Keratinocyte (primary cell): ENCODE data around the gene HAUS8. TPM values are rescaled to one million over a fixed set of nuclear protein-coding genes. Genes with fewer than 3 reads are reported as not detected.

Source experiments
- DNase-seq: peaks from one replicate; pipeline ENCODE4 v3.0.0-alpha.2; 2011; ENCODE audit warnings: low read depth, missing footprints, low spot score
- FAIRE-seq: peaks from 2 replicates; lab custom pipeline; 2011; peaks lifted over from hg19 to GRCh38; lab: Jason Lieb, UNC
- H2AFZ ChIP-seq: 2 replicates; pipeline ENCODE4 v1.6.0; 2012; ENCODE audit warnings: low read length, control low read depth, inconsistent platforms; ENCODE audit not compliant: control insufficient read depth
- H3K27ac ChIP-seq: 2 replicates; pipeline ENCODE4 v1.5.1; 2011; ENCODE audit warnings: low read length; ENCODE audit not compliant: control insufficient read depth, insufficient read depth
- H3K27me3 ChIP-seq: 3 replicates; pipeline ENCODE4 v1.6.0; 2011; ENCODE audit warnings: low read length; ENCODE audit not compliant: control insufficient read depth, insufficient read depth; ENCODE audit errors: extremely low read depth
- H3K36me3 ChIP-seq, 2 experiments: 2 replicates in 1 of 2; 3 replicates in 1 of 2; pipeline ENCODE4 v1.5.1; 2011; ENCODE audit warnings: low read length in 2 of 2, mild to moderate bottlenecking in 1 of 2; ENCODE audit not compliant: control insufficient read depth in 2 of 2, insufficient read depth in 2 of 2; ENCODE audit errors: extremely low read depth in 1 of 2
- H3K4me1 ChIP-seq: 3 replicates; pipeline ENCODE4 v1.5.1; 2011; ENCODE audit warnings: low read length; ENCODE audit not compliant: control insufficient read depth, insufficient read depth; ENCODE audit errors: extremely low read depth
- H3K4me2 ChIP-seq: 3 replicates; pipeline ENCODE4 v1.6.0; 2011; ENCODE audit warnings: low read depth, low read length; ENCODE audit not compliant: control insufficient read depth, insufficient read depth; ENCODE audit errors: extremely low read depth
- H3K4me3 ChIP-seq, 3 experiments: fragments of 200-600 bp in 1 of 3; sonication (generic) in 1 of 3; 2 replicates in 2 of 3; 3 replicates in 1 of 3; pipeline ENCODE4 v1.5.1; 2011 to 2016; ENCODE audit warnings: low read length in 3 of 3, mild to moderate bottlenecking in 3 of 3, control low read depth in 2 of 3, inconsistent platforms in 1 of 3, low read depth in 1 of 3, mixed read lengths in 1 of 3, mixed run types in 1 of 3, moderate library complexity in 1 of 3; ENCODE audit not compliant: control insufficient read depth in 2 of 3, insufficient read depth in 2 of 3; ENCODE audit errors: extremely low read depth in 1 of 3
- H3K79me2 ChIP-seq: 2 replicates; pipeline ENCODE4 v1.6.0; 2012; ENCODE audit warnings: low read length; ENCODE audit not compliant: control insufficient read depth, insufficient read depth
- H3K9ac ChIP-seq: 3 replicates; pipeline ENCODE4 v1.6.0; 2011; ENCODE audit warnings: low read length; ENCODE audit not compliant: control insufficient read depth, insufficient read depth; ENCODE audit errors: extremely low read depth
- H3K9me1 ChIP-seq: 3 replicates; pipeline ENCODE4 v1.6.0; 2011; ENCODE audit warnings: low read length; ENCODE audit not compliant: control insufficient read depth, insufficient read depth; ENCODE audit errors: extremely low read depth
- H3K9me3 ChIP-seq: 2 replicates; pipeline ENCODE4 v1.5.1; 2012; ENCODE audit warnings: low read depth, low read length; ENCODE audit not compliant: control insufficient read depth
- H4K20me1 ChIP-seq: 3 replicates; pipeline ENCODE4 v1.6.0; 2011; ENCODE audit warnings: low read length; ENCODE audit not compliant: control insufficient read depth, insufficient read depth; ENCODE audit errors: extremely low read depth
- EZH2 ChIP-seq: IDR thresholded peaks from one replicate; pipeline ENCODE4 v1.6.1; 2012; ENCODE audit warnings: inconsistent platforms, mild to moderate bottlenecking, low read length, moderate library complexity
- dilution Hi-C: fragments of 300-500 bp; cut with MboI; formaldehyde crosslinking; loops from one replicate; pipeline ENCODE4 v1.7.0; 2020; ENCODE audit warnings: low sequenced_read_pairs; ENCODE audit not compliant: extremely low pct_ligation_motif_present
- polyA plus RNA-seq, 5 experiments: library from polyadenylated mRNA; depleted of rRNA in 3 of 5; stranded (reverse) in 3 of 5; stranded (forward) in 1 of 5; unstranded in 1 of 5; fragments of >200 nt; gene quantifications; 1 replicate in 1 of 5; 2 replicates in 3 of 5; 3 replicates in 1 of 5; pipeline versions ENCODE4 v1.2.1 to v1.2.3, GENCODE V29; 2011 to 2012; ENCODE audit warnings: missing spikeins in 2 of 5, low read depth in 1 of 5, low replicate concordance in 1 of 5
- TF ChIP-seq, protein P1 (sequence below), 3 experiments: IDR thresholded peaks in 1 of 3; conservative IDR thresholded peaks in 1 of 3; optimal IDR thresholded peaks in 1 of 3; 2 replicates in 2 of 3; 3 replicates in 1 of 3; pipeline versions ENCODE3 to v1.5.1; 2011; ENCODE audit warnings: low read length in 3 of 3, mild to moderate bottlenecking in 3 of 3, moderate library complexity in 2 of 3, control low read depth in 1 of 3, inconsistent platforms in 1 of 3; ENCODE audit not compliant: insufficient read depth in 2 of 3; ENCODE audit errors: extremely low read depth in 1 of 3

Gene HAUS8
- polyA plus RNA-seq, 1 donor (not counting 4 experiments of a cell fraction or from before 2014, with no cell fraction given), result 8.1 TPM

DNA sequence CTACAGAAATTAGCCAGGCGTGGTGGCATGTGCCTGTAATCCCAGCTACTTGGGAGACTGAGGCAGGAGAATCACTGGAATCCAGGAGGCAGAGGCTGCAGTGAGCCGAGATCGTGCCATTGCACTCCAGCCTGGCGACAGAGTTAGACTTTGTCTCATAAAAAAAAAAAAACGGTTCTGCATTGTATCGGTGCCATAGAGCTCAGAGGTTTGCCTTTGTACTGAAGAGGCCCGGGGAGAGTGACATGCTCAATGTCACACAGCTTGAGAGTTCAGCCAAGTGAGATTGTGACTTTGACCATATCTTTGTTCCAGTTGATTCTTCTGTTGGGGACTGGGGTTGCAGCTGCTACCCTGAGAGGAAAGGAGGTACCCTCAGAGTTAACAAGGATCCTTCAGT, 4.3 kb downstream of the HAUS8 start:
- no peak for FAIRE-seq
- Histone ChIP-seq H3K9ac (no peak overlapping the region), H4K20me1 (no peaks in the 10 kb centered on the region), H3K27me3 (no peaks in the 10 kb centered on the region), H3K36me3 (peaks cover 3 to 7% of the 10 kb centered on the region in 2 experiments), H3K4me1 (peaks cover 9% of the 10 kb centered on the region), H3K27ac (no peak overlapping the region), H3K9me3 (no peaks in the 10 kb centered on the region), H3K4me3 (no peak overlapping the region), H3K9me1 (no peaks in the 10 kb centered on the region), H3K79me2 (peaks cover 29% of the 10 kb centered on the region), H3K4me2 (no peak overlapping the region), H2AFZ (no peak overlapping the region)
- no peak for DNase-seq
- dilution Hi-C loops, result no loop called here
- no peak for TF ChIP-seq EZH2

DNA sequence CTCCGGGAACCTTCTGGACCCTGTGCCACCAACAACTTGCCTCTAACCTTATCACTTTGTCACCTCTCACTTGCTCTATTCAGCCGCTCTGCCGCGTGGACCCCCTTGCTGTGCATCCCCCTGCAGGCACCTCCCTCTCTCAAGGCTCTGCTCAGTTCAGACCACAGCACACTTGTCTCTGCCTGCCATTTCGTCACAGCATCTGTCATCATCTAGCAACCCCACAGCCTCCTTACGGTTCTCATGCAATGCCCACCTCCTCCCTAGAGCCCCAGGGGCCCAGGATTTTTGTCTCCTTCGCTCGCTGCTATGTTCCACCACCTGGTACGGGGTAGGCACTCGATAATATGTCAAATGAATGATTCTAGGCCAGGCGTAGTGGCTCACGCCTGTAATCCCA, 4.8 kb downstream of the HAUS8 start:
- H3K79me2 ChIP-seq, result peaks cover 26% of the 10 kb centered on the region
- H3K27me3 ChIP-seq, result no peaks in the 10 kb centered on the region
- no peak for DNase-seq
- H3K4me3 ChIP-seq, result no peak overlapping the region
- H3K9me3 ChIP-seq, result no peaks in the 10 kb centered on the region
- H3K4me2 ChIP-seq, result no peak overlapping the region
- H3K27ac ChIP-seq, result no peak overlapping the region
- no peak overlapping the region for H3K9ac ChIP-seq
- H3K4me1 ChIP-seq, result peaks cover 9% of the 10 kb centered on the region
- no peak for TF ChIP-seq EZH2
- TF ChIP-seq, protein P1, sequence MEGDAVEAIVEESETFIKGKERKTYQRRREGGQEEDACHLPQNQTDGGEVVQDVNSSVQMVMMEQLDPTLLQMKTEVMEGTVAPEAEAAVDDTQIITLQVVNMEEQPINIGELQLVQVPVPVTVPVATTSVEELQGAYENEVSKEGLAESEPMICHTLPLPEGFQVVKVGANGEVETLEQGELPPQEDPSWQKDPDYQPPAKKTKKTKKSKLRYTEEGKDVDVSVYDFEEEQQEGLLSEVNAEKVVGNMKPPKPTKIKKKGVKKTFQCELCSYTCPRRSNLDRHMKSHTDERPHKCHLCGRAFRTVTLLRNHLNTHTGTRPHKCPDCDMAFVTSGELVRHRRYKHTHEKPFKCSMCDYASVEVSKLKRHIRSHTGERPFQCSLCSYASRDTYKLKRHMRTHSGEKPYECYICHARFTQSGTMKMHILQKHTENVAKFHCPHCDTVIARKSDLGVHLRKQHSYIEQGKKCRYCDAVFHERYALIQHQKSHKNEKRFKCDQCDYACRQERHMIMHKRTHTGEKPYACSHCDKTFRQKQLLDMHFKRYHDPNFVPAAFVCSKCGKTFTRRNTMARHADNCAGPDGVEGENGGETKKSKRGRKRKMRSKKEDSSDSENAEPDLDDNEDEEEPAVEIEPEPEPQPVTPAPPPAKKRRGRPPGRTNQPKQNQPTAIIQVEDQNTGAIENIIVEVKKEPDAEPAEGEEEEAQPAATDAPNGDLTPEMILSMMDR (optimal IDR thresholded peaks at IDR 0.05 in 1 of 3, IDR thresholded peaks at IDR 0.05 in 1 of 3, conservative IDR thresholded peaks at IDR 0.05 in 1 of 3; ENCODE audit: extremely low read depth in 1 of 3, insufficient read depth in 2 of 3, low read length in 3 of 3), result no peak
- peaks cover 3 to 7% of the 10 kb centered on the region in 2 experiments for H3K36me3 ChIP-seq
- dilution Hi-C loops, result no loop called here
- H3K9me1 ChIP-seq, result no peaks in the 10 kb centered on the region
- H2AFZ ChIP-seq, result no peak overlapping the region
- no peak for FAIRE-seq
- no peaks in the 10 kb centered on the region for H4K20me1 ChIP-seq

DNA sequence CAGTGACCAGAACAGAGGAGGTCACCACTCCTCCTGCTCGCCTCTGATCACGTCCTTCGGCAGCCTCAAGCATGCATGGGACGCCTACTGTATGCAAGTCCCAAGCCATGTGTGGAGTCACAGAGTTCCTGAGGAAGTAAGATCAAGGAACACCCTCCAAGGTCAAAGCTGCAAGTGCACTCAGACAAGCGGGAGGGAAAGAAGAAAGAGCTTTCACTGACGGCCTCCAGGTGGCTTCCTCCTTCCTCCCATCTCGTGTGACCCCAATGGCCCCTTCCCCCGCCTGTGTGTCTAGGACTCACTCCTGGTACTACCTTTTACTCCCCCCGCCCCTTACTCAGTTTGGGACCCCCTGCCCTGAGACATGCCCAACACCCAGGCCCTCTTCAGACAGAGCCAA, 6.1 kb downstream of the HAUS8 start:
- dilution Hi-C loops, result no loop called here
- H3K4me1 ChIP-seq, result peaks cover 4% of the 10 kb centered on the region
- H3K27ac ChIP-seq, result no peak overlapping the region
- no peak overlapping the region for H3K9ac ChIP-seq
- TF ChIP-seq, protein P1 (optimal IDR thresholded peaks at IDR 0.05 in 1 of 3, IDR thresholded peaks at IDR 0.05 in 1 of 3, conservative IDR thresholded peaks at IDR 0.05 in 1 of 3; ENCODE audit: extremely low read depth in 1 of 3, insufficient read depth in 2 of 3, low read length in 3 of 3), result no peak
- TF ChIP-seq EZH2, result no peak
- FAIRE-seq, result no peak
- no peaks in the 10 kb centered on the region for H3K27me3 ChIP-seq
- peaks cover 3 to 7% of the 10 kb centered on the region in 2 experiments for H3K36me3 ChIP-seq
- no peak overlapping the region for H3K4me2 ChIP-seq
- no peaks in the 10 kb centered on the region for H4K20me1 ChIP-seq
- no peaks in the 10 kb centered on the region for H3K9me3 ChIP-seq
- no peak for DNase-seq
- H2AFZ ChIP-seq, result no peak overlapping the region
- no peaks in the 10 kb centered on the region for H3K9me1 ChIP-seq
- no peak overlapping the region for H3K4me3 ChIP-seq
- H3K79me2 ChIP-seq, result peaks cover 25% of the 10 kb centered on the region
